ENCODE results near the gene HOXB3.

The HOXB3 gene

DNA sequence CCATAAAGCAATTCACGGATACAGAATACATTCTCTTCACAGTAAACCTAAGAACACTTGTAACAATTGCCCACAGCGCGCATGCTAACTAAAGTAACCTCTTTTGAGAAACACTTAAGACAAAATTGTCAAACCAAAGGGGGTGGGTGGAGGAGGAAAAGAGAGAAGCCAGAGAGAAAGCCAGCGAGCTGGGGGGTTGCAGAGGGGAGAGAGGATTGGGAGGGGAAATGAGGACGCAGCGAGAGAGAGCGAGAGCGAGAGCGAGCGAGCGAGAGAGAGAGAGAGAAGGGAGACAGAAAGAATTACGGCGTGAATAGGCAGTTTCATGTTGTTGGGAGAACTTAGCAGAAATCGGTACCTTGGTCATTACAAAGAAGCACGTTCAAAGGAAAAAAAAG lies 22.4 kb upstream of the HOXB3 start:
- peak; percentile 22 for DNase-seq (ENCODE audit: low spot score)

GRCh38 chr17:48611681-48612455 lies 21.8 kb upstream of the HOXB3 start:
- DNase-seq (ENCODE audit: low spot score), result peak; percentile 31

GRCh38 chr17:48611213-48611612 lies 21.2 kb upstream of the HOXB3 start:
- DNase-seq (ENCODE audit: low spot score), result no peak

- DNase-seq (ENCODE audit: low spot score), result peak; percentile 36
Observed at GRCh38 chr17:48610282-48611211, 20.5 kb upstream of the HOXB3 start, which contains the start of gene HOXB7. TSS of gene HOXB7 (minus strand) at chr17:48611017. CDS start at chr17:48610918, 99 bp downstream.

DNA sequence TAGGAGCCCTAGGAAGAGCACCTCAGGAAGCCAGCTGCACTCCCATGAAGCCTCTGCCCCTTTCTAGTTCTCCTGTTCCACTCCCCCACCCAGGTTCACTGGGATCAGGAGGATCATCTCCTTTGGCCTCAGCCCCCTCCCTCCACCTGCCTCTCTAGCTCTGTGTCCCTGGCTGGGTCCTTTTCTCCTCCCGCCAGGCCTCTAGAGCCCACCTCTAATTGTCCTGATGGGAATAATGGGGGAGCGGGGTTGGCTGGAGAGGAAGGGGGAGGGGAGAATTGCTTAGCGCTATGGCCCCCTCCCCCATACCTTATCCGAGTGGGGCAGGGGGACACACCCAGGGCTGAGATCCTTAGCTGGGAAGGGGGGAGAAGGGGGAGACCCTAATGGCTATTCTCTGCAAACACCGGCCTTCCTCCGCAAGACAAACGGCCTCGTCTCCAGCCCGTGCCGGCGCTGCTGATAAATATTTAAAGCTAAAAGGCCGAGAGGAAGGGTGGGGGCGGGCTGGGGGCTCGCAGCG lies 19.8 kb upstream of the HOXB3 start:
- DNase-seq (ENCODE audit: low spot score), result no peak

DNA sequence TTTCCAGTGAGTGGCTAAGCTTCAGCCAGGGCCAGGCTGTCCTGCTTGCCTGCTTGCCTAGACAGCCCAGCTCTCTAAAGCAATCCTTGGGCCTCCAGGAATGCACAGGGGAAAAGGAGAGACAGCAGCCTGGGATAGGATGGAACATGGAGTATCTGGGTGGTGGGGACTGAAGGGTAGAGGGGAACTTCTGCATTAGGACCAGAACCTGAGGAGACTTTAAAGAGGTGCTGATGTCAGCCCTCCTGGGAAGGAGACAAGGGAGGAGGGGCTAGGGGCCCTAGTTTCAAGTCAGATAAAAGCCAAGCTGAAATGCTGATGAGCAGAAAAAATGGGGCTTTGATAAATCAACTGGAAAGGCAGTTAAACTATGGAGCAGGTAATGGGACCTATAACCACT lies 19.0 kb upstream of the HOXB3 start:
- no peak for DNase-seq (ENCODE audit: low spot score)

- DNase-seq (ENCODE audit: low spot score), result no peak
Observed at GRCh38 chr17:48608494-48608834, 18.4 kb upstream of the HOXB3 start.

DNA sequence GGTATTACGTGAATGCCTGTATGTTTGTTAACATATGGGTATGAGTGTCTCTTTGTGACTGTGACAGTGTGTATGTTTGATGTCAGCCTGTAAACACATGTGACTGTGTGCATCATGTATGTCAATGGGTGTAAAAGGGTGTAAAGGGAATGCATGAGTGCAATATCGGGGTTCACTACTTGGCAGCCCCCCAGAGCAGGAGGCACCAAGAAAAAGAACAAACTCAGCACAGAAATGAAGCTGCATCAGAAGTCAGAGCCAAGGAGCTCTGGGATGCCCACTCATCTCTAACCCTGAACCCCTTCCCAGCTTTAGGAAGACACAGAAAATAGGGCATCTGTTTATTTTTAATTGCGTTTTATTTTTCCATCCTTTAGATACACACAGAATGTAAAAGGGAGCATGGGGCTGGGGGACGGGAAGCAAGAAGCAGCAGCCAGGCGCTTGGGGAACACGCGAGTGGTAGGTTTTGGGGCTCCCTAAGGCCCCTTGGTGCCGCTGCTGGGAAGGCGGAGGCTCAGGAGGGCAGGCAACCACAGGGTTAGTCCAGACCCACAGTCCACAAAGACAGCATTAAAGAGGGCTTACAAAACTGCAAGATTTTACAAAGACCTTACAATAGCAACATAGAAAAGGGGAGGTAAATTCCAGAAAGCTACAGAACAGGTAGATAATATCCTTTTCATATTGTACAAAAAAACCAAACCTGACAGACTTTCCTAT lies 17.0 kb upstream of the HOXB3 start:
- no peak for DNase-seq (ENCODE audit: low spot score)

DNA sequence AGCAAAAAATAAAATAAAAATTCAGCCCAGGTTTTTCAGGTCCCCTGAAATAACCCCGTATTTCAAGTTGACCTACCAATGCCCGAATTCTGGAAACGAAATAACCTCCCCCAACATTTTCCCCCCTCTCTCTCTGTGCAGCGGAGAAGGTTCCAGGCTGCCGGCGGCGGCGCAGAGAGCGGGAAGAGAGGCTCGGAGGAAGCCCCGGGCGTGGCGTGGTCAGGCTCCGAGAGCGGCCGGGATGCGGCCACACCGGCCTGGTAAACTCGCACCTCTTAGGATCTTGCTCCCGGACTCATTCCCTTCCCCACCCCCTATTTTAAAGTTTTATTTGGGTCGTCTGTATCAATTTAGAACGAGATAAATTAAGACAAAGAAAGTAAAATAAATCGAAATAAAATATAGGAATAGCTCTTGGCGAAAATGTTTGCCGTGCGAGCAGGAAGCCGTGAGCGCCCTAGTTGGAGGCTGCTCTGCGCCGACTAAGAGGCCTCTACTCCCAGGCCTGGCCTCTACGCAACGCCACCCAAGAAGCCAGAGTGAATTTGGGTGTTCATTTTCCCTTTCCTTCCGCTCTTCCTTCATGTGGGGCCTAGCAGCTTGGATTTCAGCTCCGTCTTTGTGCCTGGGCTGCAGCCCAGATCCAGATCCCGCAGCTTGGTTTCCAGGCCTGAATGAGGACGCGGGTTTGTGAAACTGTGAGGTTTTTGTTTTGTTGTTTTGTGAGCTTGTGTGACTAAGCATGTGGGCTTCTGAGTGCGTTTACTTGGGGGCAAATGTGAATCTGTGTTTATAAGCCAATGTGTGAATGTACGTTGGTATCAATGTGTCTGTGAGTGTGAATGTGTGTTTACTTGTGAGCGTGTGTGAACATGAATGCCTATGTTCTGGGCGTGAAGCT lies 16.2 kb upstream of the HOXB3 start:
- DNase-seq (ENCODE audit: low spot score), result no peak

GRCh38 chr17:48605409-48605919 lies 15.4 kb upstream of the HOXB3 start:
- DNase-seq (ENCODE audit: low spot score), result no peak

DNA sequence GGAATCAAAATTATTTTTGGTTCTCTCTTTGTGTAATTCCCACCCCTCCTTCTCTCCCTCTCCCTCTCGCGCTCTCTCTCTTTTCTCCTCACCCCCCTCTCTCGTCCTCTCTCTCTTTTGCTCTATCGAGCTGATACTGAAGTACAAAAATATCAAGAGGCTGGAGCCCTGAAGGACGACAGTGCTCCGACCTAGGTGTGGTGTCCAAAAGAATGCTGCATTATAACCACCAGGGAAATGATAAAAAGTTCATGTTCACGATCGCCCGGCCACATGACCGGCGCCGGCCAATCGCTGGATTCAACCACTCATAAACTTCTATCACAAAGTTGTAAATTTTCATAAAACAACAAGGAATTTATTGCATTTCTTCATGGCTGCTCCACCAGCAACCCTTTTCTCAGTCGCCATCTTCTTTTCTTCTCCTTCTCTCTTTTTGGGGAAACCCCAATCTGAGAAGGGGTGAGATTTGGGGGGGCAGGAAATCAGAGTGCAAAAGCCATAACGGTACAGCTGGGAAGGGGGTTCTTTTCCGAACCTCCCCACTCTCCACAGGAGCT lies 14.8 kb upstream of the HOXB3 start, which contains the start of gene HOXB6:
HOXB6 (minus strand) TSS at position 217 of the 560 bp plus-strand sequence. CDS start 6,836 bp downstream, outside the sequence.
- DNase-seq (ENCODE audit: low spot score), result no peak

DNA sequence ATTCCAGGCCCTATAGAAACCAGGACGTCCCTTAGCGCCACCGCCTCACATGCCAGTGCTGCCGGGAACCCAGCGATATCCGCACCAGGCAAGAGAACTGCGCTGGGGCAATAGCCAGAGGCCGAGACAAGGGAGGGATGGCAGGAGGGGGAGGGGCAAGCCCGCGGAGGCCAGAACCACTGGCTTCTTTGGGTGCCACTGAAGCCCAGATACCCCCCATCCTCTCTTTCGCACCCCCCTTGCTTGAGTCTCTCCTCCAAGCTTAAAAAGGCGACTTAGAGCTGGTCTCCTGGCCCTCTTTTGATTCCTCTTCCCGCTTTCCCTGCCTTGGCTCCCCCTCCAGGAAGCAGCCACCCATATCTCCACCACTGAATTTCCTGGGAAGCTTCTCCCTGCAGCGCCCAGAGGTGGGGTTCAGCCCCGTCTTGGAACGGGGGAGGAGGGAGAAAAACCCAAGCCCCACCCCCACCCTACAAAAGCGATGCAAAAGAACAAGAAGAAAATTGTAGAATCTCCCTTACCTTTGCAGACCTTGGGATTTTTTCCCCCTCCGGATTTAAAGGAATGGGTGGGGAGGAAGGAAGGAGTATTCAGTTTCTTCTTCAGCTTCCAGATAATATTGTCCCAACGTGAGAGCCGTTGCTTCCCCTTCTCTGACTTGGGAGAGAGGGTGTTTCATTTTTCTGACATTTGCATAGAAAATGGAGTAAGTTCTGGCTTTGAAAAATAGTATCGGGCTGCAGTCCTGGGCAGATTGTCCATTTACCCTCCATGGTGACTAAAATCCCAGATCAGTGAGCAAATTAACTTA lies 14.1 kb upstream of the HOXB3 start:
- no peak for DNase-seq (ENCODE audit: low spot score)

GRCh38 chr17:48601539-48602425 lies 11.7 kb upstream of the HOXB3 start:
- DNase-seq (ENCODE audit: low spot score), result no peak

GRCh38 chr17:48601207-48601538 lies 11.1 kb upstream of the HOXB3 start:
- DNase-seq (ENCODE audit: low spot score), result no peak

- no peak for DNase-seq (ENCODE audit: low spot score)
Observed at GRCh38 chr17:48600244-48601098, 10.4 kb upstream of the HOXB3 start.

- DNase-seq (ENCODE audit: low spot score), result no peak
Observed at GRCh38 chr17:48599354-48599753, 9.3 kb upstream of the HOXB3 start.

GRCh38 chr17:48598736-48599135 lies 8.7 kb upstream of the HOXB3 start:
- no peak for DNase-seq (ENCODE audit: low spot score)

All from cerebellar cortex (tissue), 1 donor.